DMS 273 (cell line): ENCODE results near the gene SPOCK3.
"Not testable (repeated sequence)": the region's sequence is repeated elsewhere in the genome, so short reads cannot be mapped to it uniquely, and the experiment has no call there.

ENCODE experiments used
- DNase-seq: peaks from one replicate; lab custom pipeline; 2025; ENCODE audit not compliant: unreplicated experiment; lab: John Stamatoyannopoulos, UW

Gene SPOCK3

DNA sequence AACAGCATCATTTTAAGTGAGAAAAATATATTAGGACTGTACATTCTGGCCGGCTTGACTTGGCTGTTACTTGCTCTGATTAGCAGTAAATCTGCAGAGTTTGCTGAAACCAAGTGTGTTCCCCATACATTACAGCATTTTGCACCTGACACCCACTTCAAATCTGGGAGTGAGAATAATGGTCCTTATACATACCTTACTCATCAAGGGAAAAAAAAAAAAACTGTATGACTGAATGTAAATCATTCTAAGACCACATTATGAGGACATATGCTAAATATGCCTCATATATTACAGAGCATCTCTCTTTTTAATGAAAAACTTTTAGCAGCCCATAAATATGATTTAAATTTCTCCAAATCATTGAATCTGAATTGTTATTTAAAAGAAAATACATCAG is 406.7 kb downstream of the SPOCK3 start:
- no peak for DNase-seq

DNA sequence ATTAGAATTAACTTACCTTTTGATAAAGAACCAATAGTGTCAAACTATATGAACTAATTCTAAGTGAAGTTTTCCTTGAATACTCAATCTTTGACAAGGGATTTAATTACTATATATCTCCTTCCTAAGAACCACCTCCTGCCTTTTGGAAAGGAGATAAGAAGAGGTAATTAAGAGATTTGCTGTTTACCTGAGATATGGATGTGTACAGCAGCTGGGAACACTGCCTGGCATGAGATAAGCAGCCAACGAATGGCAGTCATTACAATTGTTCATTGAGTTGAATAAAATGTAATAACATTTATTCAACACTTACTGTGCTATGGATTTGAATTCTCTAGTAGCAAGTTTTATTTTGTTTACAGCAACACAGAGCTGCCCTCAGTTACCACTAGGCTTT is 407.1 kb downstream of the SPOCK3 start:
- DNase-seq, result no peak

DNA sequence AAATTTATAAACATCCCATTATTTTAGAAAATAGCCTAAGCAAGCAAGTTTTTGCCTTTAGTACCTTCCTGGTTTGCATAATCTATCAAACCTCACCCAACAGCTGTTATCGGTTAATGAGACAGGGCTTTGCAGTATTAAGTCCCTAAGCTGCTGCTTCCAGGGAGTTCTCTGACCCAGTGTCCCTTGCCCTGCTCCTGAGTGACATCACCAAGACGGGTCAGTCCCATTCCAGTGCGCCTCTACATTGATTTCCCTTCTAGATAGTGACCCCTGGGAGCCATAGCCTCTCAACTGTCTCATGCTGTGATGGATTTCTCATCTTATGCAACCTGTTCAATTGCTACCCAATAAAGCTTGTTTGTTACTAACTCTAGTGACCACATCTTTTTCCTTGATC is 410.4 kb downstream of the SPOCK3 start:
- no peak for DNase-seq

DNA sequence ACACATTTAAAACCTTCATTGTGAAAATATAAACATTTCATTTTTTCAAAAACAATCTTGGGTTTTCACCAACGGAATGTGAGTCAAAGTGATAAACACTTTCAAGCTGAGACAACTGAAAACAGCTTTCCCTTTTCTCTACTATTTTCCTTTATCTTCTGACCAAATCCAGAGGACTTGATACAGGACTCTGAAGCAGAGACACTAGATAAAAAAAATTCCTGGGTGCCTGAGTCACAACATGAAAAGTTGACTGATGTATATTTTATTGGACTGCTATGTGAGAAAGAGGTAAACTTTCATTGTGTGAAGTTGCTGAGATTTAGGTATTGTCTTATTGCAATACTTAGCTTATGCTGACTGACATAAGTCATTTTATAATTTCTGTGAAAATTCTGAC is 411.2 kb downstream of the SPOCK3 start:
- no peak for DNase-seq

DNA sequence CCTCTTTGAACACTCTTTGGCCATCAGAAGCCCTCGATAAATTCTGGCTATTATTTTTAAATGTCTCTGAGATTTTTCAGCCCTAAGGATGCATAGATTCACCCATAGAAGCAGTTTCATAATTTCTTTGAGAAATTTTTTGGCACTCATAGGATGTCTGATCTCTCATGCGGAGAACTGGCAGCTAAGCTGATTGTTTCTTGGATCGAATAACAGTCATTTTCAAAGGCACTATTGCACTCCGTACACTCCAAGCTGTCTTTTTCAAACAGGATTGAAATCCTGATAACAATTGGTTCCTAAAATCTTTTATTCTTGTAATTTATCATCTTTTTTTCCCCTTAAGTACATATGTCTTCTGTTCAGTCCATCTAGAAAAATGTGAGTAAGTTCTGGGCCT is 411.9 kb downstream of the SPOCK3 start:
- DNase-seq, result no peak

DNA sequence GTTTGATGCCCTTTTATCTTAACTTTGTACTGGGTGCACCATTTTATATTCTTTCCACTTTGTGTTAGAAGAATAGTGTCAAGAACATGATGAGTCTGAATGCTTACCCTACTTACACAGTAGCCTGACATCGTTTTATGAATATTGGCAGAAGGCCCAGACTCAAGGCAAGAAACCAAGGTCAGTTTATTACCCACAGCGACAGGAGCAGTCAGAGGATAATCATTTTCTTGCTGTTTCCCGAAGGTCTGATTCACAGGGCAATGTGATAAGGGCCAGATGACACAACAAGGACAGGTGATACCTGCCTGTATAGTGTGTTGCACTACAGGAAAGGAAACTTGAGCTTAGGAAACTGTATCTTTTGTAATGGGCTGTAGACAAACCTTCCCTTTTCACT is 417.4 kb downstream of the SPOCK3 start:
- DNase-seq, result no peak

DNA sequence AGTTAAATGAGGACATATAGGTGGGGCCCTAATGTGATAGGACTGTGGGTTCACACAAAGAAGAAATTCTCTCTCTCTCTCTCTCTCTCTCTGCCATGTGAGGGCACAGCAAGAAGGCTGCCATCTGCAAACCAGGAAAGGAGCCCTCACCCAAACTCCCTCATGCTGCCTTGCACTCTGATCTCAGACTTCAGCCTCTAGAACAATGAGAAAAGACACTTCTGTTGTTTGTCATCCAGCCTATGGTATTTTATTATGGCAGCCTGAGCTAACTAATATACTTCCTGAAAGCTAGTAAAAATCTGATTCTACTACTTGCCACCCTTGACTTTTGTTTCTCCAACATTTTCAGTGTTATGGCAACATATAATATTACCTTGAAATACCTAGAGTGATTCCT is 425.9 kb downstream of the SPOCK3 start:
- DNase-seq, result no peak

DNA sequence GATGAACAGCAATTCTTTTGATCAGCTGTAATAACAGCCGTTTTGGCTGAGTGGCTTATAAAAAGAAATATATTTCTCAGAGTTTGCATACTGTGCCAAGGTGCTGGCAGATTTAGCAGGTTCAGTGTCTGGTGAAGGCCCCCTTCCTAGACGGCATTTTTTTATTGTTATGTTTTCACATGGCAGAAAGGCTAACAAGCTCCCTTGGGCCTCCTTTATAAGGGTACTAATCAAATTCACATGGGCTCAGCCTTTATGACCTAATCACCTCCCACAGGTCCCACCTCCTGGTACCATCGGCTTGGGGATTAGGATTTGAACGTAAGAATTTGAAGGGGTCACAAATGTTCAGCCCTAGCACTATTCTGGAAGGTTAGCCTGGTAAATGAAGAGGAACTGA is 431.9 kb downstream of the SPOCK3 start:
- DNase-seq, result no peak

DNA sequence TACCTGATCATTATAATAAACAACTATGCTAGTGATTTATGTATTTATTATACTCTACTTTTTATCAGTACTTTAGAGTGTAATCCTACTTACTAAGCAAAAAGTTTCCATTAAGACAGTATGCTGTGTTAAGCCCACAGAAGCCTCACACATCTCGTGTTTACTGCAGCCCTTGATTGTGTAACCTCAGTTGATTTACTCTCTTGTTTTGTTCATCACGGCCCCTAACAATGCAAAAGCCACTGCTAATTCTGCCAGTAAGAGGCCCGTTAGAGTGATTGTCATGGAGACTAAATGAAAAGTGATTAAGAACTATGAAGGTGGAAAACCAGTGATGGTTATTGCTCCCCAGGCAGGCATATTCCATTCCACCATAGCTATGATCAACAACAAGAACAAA is 436.2 kb downstream of the SPOCK3 start:
- no peak for DNase-seq

DNA sequence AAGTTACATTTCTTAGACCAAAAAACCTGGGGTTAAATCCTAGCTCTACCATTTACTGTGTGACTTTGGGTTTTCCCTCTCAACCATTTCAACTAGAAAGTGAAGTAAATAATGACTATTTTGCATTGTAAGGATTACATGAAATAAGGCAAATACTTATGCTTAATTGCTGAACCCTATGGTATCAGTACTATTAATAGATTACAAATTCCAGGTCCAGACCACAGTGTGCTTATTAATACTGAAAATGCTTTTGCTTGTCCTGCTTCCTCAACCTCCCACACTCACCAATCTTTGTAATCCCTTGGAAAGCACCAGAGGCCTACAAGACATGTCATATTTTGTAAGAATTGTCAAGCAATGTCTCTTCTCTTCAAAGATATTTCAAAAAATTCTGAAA is 456.5 kb downstream of the SPOCK3 start:
- no peak for DNase-seq

DNA sequence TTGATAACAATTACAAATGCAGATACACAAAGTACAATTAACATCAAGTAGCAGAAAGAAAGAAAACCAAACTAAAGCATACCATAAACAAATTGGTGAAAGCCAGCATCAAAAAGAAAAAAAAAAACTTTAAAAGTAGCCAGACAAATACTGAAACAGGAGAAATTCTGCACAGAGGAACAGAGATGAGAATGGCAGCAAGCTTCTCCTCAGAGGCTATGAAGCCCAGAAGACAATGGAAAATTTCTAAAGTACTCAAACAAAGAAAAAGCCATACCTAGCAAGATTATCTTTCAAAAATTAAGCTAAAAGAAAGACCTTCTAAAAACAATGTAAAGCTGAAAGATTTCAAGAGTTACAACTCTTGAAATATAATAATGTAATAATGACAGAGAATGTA is 471.3 kb downstream of the SPOCK3 start:
- DNase-seq, result no peak

DNA sequence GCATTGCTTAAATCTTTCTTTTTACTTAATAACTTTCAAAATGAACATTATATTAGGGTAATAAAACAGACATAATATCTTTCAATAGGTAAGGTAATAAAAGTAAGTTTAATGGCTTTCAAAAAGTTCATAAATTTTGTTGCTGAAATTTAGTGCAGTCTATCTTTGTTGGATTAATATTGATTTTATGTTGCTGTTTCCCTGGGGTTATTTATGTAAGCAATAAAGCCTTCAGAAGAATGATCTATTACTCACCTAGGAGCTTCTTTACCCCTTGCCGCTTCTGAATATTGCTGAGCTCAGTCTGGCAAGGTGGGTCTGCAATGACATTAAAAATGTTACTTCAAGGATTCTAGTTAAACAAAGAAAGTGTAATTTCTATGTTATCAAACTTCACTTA is 492.6 kb downstream of the SPOCK3 start:
- no peak for DNase-seq

DNA sequence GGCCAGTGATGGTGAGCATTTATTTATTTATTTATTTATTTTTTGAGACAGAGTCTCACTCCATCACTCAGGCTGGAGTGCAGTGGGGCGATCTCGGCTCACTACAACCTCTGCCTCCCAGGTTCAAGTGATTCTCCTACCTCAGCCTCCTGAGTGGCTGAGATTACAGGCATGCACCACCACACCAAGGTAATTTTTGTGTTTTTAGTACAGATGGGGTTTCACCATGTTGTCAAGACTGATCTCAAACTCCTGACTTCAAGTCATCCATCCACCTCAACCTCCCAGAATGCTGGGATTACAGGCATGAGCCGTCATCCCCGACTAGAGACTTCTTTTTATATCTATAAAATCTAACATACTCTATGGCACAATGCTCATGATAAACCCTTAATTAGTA is 495.1 kb downstream of the SPOCK3 start:
- not testable (repeated sequence) for DNase-seq

DNA sequence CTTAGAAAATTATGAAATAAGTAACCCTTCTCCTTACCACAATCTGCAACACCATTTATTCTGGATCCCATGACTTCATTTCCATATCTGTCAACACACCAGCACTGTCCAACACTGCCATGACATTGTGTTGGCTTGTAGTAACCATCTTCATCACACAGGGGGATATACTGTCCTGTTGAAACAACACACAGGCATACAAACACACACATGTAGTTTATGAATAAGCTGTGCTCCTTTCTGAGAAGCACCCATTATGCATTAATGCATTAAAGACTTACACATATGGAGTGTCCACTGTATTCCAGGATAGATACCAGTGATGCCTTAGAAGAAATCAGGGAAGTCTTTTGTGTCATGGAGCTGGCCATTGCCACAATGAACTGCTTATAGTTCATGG is 496.9 kb downstream of the SPOCK3 start:
- DNase-seq, result no peak

DNA sequence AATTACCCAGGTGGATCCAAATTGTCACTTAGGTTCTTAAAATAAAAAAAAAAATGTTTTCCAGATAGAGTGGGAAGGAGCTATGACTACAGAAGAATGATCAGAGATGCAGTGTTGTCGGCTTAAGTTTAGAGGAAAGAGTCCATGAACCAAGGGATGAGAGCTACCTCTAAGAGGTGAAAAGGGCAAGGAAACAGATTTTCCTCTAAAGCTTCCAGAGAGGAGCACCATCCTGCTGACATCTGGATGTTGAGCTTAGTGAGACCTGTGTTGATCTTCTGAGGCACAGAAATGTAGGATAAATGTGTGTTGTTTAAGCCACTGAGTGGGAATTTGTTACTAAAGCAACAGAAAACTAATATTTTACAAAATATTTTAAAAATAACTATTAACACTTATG is 498.7 kb downstream of the SPOCK3 start:
- DNase-seq, result no peak

DNA sequence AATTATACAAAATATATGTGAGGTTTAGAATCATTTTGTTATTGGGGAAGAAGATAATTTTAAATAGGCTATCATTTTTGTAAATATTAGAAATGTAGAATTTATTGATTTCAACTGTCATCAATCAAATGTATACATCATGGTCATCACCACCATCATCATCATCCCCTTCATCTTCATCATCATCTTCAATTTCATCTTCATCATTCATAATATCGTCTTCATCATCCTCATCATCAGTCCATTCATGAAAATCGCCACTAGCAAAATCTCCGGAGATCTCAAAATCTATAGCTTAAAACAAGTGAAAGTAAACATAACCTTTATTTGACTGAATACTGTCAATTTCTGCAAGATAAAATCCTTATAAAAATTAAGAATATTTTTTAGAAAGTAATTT is 499.5 kb downstream of the SPOCK3 start:
- no peak for DNase-seq

DNA sequence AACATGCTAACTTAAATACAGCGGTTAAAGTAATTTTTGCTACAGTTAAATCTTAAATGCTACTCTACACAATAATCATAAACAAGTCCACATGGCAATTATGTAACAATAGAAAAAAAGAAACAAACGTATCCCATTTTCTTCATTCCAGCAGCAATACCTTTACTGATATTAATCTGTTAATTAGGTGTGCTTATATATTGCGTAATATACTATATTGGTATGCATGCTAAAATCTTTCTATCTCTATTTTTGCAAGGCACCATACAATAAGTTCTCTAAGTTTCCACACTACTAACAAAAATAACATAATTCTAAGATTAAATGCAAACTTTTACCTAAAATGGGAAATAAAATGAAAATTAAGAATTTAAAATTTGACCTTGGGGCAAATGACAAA is 500.6 kb downstream of the SPOCK3 start:
- DNase-seq, result no peak

DNA sequence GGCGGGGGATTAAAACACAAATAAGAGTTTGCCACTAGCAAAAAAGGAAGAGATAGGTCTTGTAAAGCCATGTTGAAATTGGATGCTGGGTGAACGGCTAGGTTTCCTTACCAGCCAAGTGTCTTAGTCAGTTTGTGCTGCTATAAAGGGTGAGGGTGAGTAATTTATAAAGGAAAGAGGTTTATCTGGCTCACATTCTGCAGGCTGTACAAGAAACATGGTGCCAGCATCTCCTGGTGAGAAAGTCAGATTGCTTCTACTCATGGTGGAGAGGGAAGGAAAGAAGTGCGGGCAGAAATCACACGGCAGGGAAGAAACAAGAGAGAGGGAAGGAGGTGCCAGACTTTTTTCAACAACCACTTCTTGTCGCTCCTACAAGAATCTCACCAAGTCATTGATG is 507.5 kb downstream of the SPOCK3 start:
- DNase-seq, result no peak

DNA sequence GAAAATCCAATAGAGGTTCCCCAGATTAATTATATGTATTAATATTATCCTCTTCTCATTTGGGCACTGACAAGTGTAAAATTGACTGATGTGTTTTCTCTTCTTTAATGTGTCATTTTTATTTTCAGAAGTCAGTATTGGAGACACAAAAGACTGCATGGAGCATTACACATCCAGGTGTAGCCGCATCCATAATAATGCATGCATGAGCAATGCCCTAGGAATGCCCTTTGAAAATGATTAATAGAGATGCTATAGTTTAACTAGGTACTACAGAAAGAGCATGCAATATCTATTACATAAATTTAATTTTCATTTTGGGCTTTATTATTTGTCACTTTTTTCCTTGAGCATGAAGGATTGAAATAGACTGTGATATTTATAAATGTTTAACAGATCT is 509.9 kb downstream of the SPOCK3 start:
- no peak for DNase-seq

DNA sequence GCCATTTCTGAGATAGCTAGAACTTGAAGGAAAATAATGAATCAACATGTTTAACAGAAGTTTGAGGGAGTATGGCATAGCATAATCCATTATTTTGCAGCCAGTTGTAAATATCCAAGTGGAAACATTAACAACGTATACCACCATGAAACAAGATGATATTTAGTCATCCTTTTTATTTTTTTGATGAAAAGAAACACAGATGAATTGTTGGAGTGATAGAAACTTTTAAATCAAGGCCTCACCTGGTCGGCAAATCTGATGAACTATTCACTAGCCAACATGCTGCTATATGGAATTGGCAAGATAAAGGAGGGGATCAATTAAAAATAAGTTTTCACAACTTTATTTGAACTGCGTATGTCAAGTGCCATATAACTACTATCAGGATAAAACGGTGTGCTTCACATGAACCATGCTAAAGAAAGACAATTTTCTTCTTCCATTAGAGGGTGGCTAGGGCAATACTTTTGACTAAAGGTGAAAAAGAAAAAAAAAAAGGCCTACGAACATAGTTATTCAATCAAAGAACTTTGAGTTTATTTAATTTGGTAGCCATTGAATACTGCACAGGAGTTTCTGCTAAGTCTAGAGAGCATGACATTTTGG is 510.7 kb downstream of the SPOCK3 start:
- DNase-seq, result no peak

DNA sequence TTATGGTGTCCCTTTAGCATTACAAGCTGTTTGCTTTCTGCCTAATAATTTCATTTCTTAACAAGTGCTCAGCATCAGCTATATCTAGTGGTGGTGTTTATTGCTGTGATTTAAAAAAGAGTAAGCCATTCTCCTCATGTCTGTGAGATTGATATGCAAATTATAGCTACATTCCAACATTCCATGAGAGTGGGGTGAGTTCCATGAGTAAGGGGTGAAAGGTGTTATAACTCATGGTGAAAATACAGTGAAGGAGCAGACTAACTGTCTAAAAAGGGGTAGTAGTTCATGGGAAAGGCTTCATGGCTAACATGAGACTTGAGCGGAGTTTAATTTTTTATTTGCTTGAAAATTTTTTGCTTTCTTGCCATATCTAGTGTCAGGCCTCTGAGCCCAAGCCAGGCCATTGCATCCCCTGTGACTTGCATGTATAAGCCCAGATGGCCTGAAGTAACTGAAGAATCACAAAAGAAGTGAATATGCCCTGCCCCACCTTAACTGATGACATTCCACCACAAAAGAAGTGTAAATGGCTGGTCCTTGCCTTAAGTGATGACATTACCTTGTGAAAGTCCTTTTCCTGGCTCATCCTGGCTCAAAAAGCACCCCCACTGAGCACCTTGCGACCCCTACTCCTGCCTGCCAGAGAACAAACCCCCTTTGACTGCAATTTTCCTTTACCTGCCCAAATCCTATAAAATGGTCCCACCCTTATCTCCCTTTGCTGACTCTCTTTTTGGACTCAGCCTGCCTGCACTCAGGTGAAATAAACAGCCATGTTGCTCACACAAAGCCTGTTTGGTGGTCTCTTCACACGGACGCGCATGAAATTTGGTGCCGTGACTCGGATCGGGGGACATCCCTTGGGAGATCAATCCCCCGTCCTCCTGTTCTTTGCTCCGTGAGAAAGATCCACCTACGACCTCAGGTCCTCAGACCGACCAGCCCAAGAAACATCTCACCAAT is 518.3 kb downstream of the SPOCK3 start:
- not testable (repeated sequence) for DNase-seq

DNA sequence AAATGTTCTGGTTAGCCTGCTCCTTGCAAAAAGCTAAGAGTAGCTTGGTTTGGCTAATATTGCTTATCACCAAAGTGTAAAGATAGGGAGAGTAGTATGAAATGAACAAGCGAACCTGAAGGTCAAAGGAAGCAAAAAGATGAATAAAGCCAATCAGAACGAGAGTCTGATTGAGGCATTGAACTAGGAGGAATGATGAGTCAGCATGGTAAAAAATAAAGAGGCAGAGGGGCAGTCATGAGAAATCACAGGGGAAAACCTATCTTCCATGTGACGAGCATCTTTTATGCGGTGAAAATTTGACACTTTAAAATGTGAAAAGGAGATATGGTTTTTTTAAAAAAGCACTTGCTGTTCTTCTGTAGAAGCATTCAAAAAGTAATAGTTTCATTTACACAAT is 533.7 kb downstream of the SPOCK3 start:
- no peak for DNase-seq

DNA sequence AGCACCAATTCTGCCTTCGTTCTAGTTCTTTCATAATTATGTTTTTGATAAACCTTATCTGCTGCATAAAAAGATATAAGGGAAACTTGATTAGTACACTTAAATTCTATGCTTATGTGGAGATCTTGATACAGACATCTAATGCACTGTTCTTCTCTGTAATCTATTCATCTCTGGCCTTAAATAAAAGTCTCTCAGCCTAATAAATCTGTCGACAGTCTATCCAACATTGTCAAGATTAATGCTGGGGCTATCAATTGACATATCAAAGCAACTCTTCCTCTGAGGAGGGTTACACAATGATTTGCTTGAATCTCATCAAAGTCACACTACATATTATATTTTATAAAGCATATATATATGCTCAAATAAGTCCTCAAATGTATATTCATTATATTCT is 545.5 kb downstream of the SPOCK3 start:
- no peak for DNase-seq
